GM23338 (cell line): ENCODE data around the gene FTO.

Experiments
- CREB1 ChIP-seq: fragments of 250-450 bp; sonication (Bioruptor Pico); IDR thresholded peaks from 2 replicates; pipeline ENCODE4 v1.5.0; 2020; ENCODE audit warnings: low read depth, mild to moderate bottlenecking, moderate library complexity
- EZH2 ChIP-seq: fragments of 200-600 bp; sonication (generic); IDR thresholded peaks from one replicate; pipeline ENCODE4 v1.8.0; 2017; ENCODE audit warnings: antibody characterized with exemption, mild to moderate bottlenecking, low read depth; ENCODE audit not compliant: unreplicated experiment
- EZH2phosphoT487 ChIP-seq: fragments of 200-600 bp; sonication (generic); IDR thresholded peaks from one replicate; pipeline ENCODE4 v1.8.1; 2018; ENCODE audit warnings: antibody characterized with exemption; ENCODE audit not compliant: unreplicated experiment
- JUNB ChIP-seq: IDR thresholded peaks from one replicate; pipeline ENCODE4 v1.6.1; 2016; ENCODE audit warnings: antibody characterized with exemption; ENCODE audit not compliant: unreplicated experiment
- POLR2AphosphoS5 ChIP-seq: IDR thresholded peaks from 2 replicates; pipeline ENCODE4 v1.6.1; 2016; ENCODE audit warnings: antibody characterized with exemption, low read depth
- REST ChIP-seq: IDR thresholded peaks from one replicate; pipeline ENCODE4 v1.6.1; 2018; ENCODE audit warnings: antibody characterized with exemption; ENCODE audit not compliant: unreplicated experiment
- ZNF114 ChIP-seq: fragments of 250-450 bp; sonication (Bioruptor Pico); IDR thresholded peaks from 2 replicates; pipeline ENCODE4 v1.5.0; 2020; ENCODE audit warnings: mild to moderate bottlenecking, moderate library complexity
- TF ChIP-seq, protein P1 (sequence below), 2 experiments: fragments of 200-600 bp in 1 of 2; sonication (generic) in 1 of 2; conservative IDR thresholded peaks; 2 replicates each; pipeline versions ENCODE4 v1.5.1 to v1.6.1; 2016 to 2017; ENCODE audit warnings: antibody characterized with exemption in 2 of 2, low read depth in 2 of 2, mild to moderate bottlenecking in 2 of 2, moderate library complexity in 1 of 2

DNA sequence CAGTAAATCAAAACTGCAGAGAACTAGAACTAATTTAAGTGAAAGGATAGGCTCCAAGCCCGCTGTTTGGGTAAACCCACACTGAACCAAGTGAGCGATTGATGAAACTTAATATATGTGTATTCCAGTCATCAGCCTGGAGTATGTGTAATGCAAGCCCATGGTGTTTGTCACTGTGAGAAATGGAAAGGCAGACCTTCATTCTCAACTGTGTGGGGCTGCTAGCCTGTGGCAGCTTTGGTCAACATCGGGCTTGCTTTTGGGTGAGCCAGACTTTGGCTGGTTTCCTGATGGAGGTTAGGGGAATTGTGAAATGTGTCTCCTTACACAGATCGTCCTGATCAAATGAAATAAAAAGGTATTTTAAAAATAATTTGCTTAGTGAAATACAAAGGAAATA lies 302.7 kb downstream of the FTO start:
- TF ChIP-seq, protein P1, sequence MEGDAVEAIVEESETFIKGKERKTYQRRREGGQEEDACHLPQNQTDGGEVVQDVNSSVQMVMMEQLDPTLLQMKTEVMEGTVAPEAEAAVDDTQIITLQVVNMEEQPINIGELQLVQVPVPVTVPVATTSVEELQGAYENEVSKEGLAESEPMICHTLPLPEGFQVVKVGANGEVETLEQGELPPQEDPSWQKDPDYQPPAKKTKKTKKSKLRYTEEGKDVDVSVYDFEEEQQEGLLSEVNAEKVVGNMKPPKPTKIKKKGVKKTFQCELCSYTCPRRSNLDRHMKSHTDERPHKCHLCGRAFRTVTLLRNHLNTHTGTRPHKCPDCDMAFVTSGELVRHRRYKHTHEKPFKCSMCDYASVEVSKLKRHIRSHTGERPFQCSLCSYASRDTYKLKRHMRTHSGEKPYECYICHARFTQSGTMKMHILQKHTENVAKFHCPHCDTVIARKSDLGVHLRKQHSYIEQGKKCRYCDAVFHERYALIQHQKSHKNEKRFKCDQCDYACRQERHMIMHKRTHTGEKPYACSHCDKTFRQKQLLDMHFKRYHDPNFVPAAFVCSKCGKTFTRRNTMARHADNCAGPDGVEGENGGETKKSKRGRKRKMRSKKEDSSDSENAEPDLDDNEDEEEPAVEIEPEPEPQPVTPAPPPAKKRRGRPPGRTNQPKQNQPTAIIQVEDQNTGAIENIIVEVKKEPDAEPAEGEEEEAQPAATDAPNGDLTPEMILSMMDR (conservative IDR thresholded peaks at IDR 0.05; ENCODE audit: low read depth in 2 of 2), result no peak
- TF ChIP-seq EZH2 (no peak), POLR2AphosphoS5 (no peak), REST (no peak), JUNB (no peak), EZH2phosphoT487 (no peak), ZNF114 (CRISPR knock-in tag) (no peak), CREB1 (CRISPR knock-in tag) (no peak)
